GM12878 (cell line): ENCODE data around the gene SLC25A39. TPM values are rescaled to one million over a fixed set of nuclear protein-coding genes. Genes with fewer than 3 reads are reported as not detected.
A peak's percentile ranks its signal among the peaks of the same experiment; 100 is the strongest.

Experiments
- ATAC-seq: fragments of 200-7000 bp; cut with Tn5 transposase; 3 replicates; pipeline ENCODE4 v1.9.1; 2020; ENCODE audit warnings: mild to moderate bottlenecking, moderate library complexity
- BruUV-seq: library from RNA; stranded (reverse); fragments of 400-500 nt; replicated peaks from 2 replicates; lab custom pipeline; 2021; lab: Mats Ljungman, UMichigan
- CTCF ChIA-PET: fragments of 300-600 bp; sonication (Branson Sonifier 250); formaldehyde crosslinking; extraction: SDS; loops from one replicate; lab custom pipeline; 2021; ENCODE audit warnings: inconsistent platforms; lab: Yijun Ruan, JAX
- POLR2A ChIA-PET: fragments of 350-600 bp; formaldehyde crosslinking; extraction: SDS; loops from one replicate; lab custom pipeline; 2021; ENCODE audit warnings: inconsistent platforms; lab: Charles Lee
- RAD21 ChIA-PET: fragments of 300-600 bp; sonication (Branson Sonifier 250); formaldehyde crosslinking; loops from one replicate; lab custom pipeline; 2023; ENCODE audit warnings: antibody characterized with exemption; ENCODE audit not compliant: unreplicated experiment; lab: Charles Lee
- SMC1A ChIA-PET: fragments of 300-600 bp; sonication (Branson Sonifier 250); formaldehyde crosslinking; loops from one replicate; lab custom pipeline; 2023; ENCODE audit not compliant: unreplicated experiment, uncharacterized antibody; lab: Charles Lee
- DNase-seq: peaks from one replicate; pipeline ENCODE4 v3.0.0-alpha.2; 2011; ENCODE audit warnings: low read depth, low spot score
- FAIRE-seq: peaks from 3 replicates; lab custom pipeline; 2011; peaks lifted over from hg19 to GRCh38; lab: Jason Lieb, UNC
- H2AFZ ChIP-seq: 2 replicates; pipeline ENCODE4 v1.6.0; 2011; ENCODE audit warnings: low read depth, low read length, control low read depth; ENCODE audit not compliant: control insufficient read depth
- H3K27ac ChIP-seq: 2 replicates; pipeline ENCODE4 v1.5.1; 2011; ENCODE audit warnings: control low read depth; ENCODE audit not compliant: control insufficient read depth, insufficient read depth
- H3K27me3 ChIP-seq, 2 experiments: replicated peaks in 1 of 2; 2 replicates each; pipeline versions ENCODE4 v1.6.0 to v1.6.1; 2011; ENCODE audit warnings: low read length in 1 of 2; ENCODE audit not compliant: control insufficient read depth in 2 of 2, insufficient read depth in 2 of 2
- H3K36me3 ChIP-seq, 2 experiments: 2 replicates each; pipeline ENCODE4 v1.5.1; 2011; ENCODE audit warnings: low read length in 1 of 2; ENCODE audit not compliant: control insufficient read depth in 2 of 2, insufficient read depth in 2 of 2
- H3K4me1 ChIP-seq: 2 replicates; pipeline ENCODE4 v1.6.1; 2011; ENCODE audit warnings: mild to moderate bottlenecking, low read length, moderate library complexity, mixed read lengths; ENCODE audit not compliant: control insufficient read depth, insufficient read depth
- H3K4me2 ChIP-seq: 2 replicates; pipeline ENCODE4 v1.6.0; 2011; ENCODE audit warnings: control low read depth; ENCODE audit not compliant: control insufficient read depth, insufficient read depth
- H3K4me3 ChIP-seq: fragments of 200-600 bp; sonication (generic); 2 replicates; pipeline ENCODE4 v1.5.1; 2016
- H3K79me2 ChIP-seq: 2 replicates; pipeline ENCODE4 v1.6.0; 2011; ENCODE audit warnings: low read length; ENCODE audit not compliant: control insufficient read depth, insufficient read depth
- H3K9ac ChIP-seq: 2 replicates; pipeline ENCODE4 v1.8.0; 2011; ENCODE audit warnings: low read length, control low read depth, mixed read lengths; ENCODE audit not compliant: control insufficient read depth, insufficient read depth
- H3K9me3 ChIP-seq: replicated peaks from 3 replicates; pipeline ENCODE4 v1.5.1; 2011; ENCODE audit warnings: mild to moderate bottlenecking, low read length; ENCODE audit not compliant: control insufficient read depth, insufficient read depth
- H4K20me1 ChIP-seq: 2 replicates; pipeline ENCODE4 v1.6.0; 2011; ENCODE audit not compliant: control insufficient read depth, insufficient read depth
- ATF7 ChIP-seq: fragments of 450-650 bp; IDR thresholded peaks from 2 replicates; pipeline ENCODE4 v1.6.1; 2016; ENCODE audit warnings: low read depth, mild to moderate bottlenecking
- CBX5 ChIP-seq: sonication (generic); IDR thresholded peaks from 2 replicates; pipeline ENCODE4 v1.6.1; 2016; ENCODE audit warnings: low read depth, moderate library complexity, mild to moderate bottlenecking, inconsistent platforms
- CEBPB ChIP-seq, 2 experiments: fragments of 150-350 bp in 1 of 2; IDR thresholded peaks; 2 replicates each; pipeline ENCODE4 v1.6.1; 2012 to 2014; ENCODE audit warnings: low read depth in 2 of 2, low read length in 2 of 2, borderline replicate concordance in 1 of 2, inconsistent platforms in 1 of 2
- CREB1 ChIP-seq: IDR thresholded peaks from 2 replicates; pipeline ENCODE4 v1.6.1; 2012; ENCODE audit warnings: low read depth, mild to moderate bottlenecking, inconsistent platforms
- CREM ChIP-seq: IDR thresholded peaks from 2 replicates; pipeline ENCODE4 v1.6.1; 2014; ENCODE audit warnings: antibody characterized with exemption, low read depth
- POLR2A ChIP-seq: IDR thresholded peaks from 2 replicates; pipeline ENCODE4 v1.6.1; 2011; ENCODE audit warnings: low read depth, mild to moderate bottlenecking, low read length
- RFX5 ChIP-seq: IDR thresholded peaks from 2 replicates; pipeline ENCODE4 v1.6.1; 2011; ENCODE audit warnings: low read depth, low read length, improper control_type of control experiment
- YBX1 ChIP-seq: fragments of 450-650 bp; IDR thresholded peaks from 2 replicates; pipeline ENCODE4 v1.6.1; 2016; ENCODE audit warnings: antibody characterized with exemption
- ZSCAN29 ChIP-seq: fragments of 450-650 bp; IDR thresholded peaks from 2 replicates; pipeline ENCODE4 v1.6.1; 2017; ENCODE audit warnings: mild to moderate bottlenecking, moderate library complexity
- WGBS: methylation state at CpG from one replicate; pipeline ENCODE4 v1.1.6; 2016; ENCODE audit warnings: low lambda C conversion rate; ENCODE audit not compliant: insufficient replicate concordance, insufficient coverage; ENCODE audit errors: missing lambda C conversion rate; 5-methylcytosine and 5-hydroxymethylcytosine counted together
- in situ Hi-C: fragments of 300-500 bp; cut with MboI; formaldehyde crosslinking; loops from 9 replicates; pipeline ENCODE4 v1.14.3; 2018; ENCODE audit warnings: mixed read lengths
- intact Hi-C: fragments of 100-400 bp; cut with micrococcal nuclease; formaldehyde crosslinking; loops from one replicate; pipeline ENCODE4 v1.14.2; 2022; ENCODE audit not compliant: unreplicated experiment
- polyA plus RNA-seq, 11 experiments: library from polyadenylated mRNA; depleted of rRNA in 4 of 11; unstranded in 6 of 11; stranded (reverse) in 5 of 11; fragments of >200 nt; fragmentation: Nextera tagmentation in 4 of 11; fragmentation: Illumina TruSeq in 1 of 11; extraction: Ambion mirVana in 4 of 11; extraction: Trizol in 1 of 11; gene quantifications; 1 replicate in 1 of 11; 2 replicates in 10 of 11; pipeline versions ENCODE4 v1.2.1 to v1.2.3, GENCODE V29; 2011 to 2016; ENCODE audit warnings: inconsistent platforms in 2 of 11, missing spikeins in 2 of 11, low read depth in 1 of 11
- total RNA-seq, 4 experiments: library from RNA; depleted of rRNA in 3 of 4; stranded (reverse); fragments of >200 nt in 3 of 4; fragmentation: Illumina TruSeq in 1 of 4; extraction: Trizol in 1 of 4; gene quantifications; 2 replicates each; pipeline versions ENCODE4 v1.2.1 to v1.2.3, GENCODE V29; 2013 to 2021
- TF ChIP-seq, protein P1 (sequence below): fragments of 450-650 bp; IDR thresholded peaks from 2 replicates; pipeline ENCODE4 v1.6.1; 2017; ENCODE audit warnings: borderline replicate concordance

Gene SLC25A39
- total and polyA plus RNA-seq, 10 of the 15 experiments (the other 5 are each of a cell fraction or from before 2014, with no cell fraction given): 3.5 to 270 (median 150) TPM

DNA sequence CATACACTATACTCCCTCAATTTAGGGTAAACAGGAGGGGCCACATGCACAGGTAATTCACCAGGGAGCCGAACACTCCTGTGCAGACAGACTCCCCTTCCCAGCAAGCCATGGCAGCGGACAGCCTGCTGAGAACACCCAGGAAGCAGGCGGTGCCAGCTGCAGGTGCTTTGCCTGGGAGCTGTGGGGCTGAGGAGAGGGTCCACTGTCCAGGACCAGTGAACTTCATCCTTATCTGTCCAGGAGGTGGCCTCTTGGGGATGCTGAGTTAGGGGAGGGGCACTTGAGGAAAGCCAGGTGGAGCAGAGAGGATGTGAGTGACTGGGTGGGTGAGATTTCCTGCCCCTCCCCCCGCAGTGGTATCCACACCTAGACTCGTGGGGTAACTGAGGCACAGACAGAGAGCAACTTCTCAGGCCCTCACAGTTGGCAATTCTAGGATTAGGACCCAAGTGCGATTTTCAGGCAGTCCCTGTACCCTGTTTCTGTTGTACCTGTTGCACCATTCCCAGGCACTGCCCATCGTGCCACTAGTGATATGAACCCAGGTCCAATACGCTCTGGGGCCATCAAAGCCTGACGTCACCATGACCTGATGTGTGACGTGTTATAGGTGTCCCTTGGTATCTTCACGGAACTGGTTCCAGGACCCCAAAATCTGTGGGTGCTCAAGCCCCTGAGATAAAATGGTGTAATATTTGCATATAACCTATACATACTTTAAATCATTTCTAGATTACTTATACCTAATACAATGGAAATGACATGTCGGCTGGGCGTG lies 21.6 kb upstream of the SLC25A39 start:
- H4K20me1 ChIP-seq: no peaks in the 10 kb centered on the region
- H2AFZ ChIP-seq: no peak overlapping the region; the same call in 1 of the 2 replicates
- ChIA-PET SMC1A (interaction anchor here (1.0 to 3.5 kb wide), 12 partner anchors 11 to 402 kb away, joined by 3 to 29 read pairs (median 4); partner anchors contain the start of genes LSM12 and SLC25A39), CTCF (interaction anchor here (0.8 to 12.5 kb wide), 21 partner anchors 8 to 208 kb away, joined by 3 to 154 read pairs (median 5); partner anchors contain the start of genes FAM171A2, HROB, TMUB2 and UBTF), RAD21 (interaction anchor here (0.6 to 2.7 kb wide), 15 partner anchors 11 to 801 kb away, joined by 3 to 31 read pairs (median 5); partner anchors contain the start of gene TMUB2), POLR2A (interaction anchor here (0.9 to 2.5 kb wide), 10 partner anchors 12 to 160 kb away, joined by 3 to 16 read pairs (median 5); partner anchors contain the start of gene TMUB2)
- peak; percentile 51 for TF ChIP-seq ATF7
- TF ChIP-seq, protein P1, sequence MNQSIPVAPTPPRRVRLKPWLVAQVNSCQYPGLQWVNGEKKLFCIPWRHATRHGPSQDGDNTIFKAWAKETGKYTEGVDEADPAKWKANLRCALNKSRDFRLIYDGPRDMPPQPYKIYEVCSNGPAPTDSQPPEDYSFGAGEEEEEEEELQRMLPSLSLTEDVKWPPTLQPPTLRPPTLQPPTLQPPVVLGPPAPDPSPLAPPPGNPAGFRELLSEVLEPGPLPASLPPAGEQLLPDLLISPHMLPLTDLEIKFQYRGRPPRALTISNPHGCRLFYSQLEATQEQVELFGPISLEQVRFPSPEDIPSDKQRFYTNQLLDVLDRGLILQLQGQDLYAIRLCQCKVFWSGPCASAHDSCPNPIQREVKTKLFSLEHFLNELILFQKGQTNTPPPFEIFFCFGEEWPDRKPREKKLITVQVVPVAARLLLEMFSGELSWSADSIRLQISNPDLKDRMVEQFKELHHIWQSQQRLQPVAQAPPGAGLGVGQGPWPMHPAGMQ: no peak
- TF ChIP-seq CREM: peak; percentile 75; the same call in 1 of the 2 replicates
- TF ChIP-seq ZSCAN29: no peak
- no peak; the same call in 1 of the 2 replicates for TF ChIP-seq POLR2A
- no peak for TF ChIP-seq CBX5
- TF ChIP-seq CREB1: peak; percentile 89
- TF ChIP-seq CEBPB (IDR thresholded peaks at IDR 0.05; ENCODE audit: borderline replicate concordance in 1 of 2, low read depth in 2 of 2, low read length in 2 of 2): no peak
- no peak for TF ChIP-seq YBX1
- no peak for TF ChIP-seq RFX5
- WGBS: 2% methylated on average over 13 of the region's 13 CpGs
- FAIRE-seq (peak; percentile 23), ATAC-seq (no peak), DNase-seq (no peak)
- in situ Hi-C loops: no loop called here
- H3K9ac ChIP-seq: peak overlapping the region; percentile 81
- H3K27ac ChIP-seq: peak overlapping the region; percentile 92
- no TSS peak for BruUV-seq
- peaks cover 34% of the 10 kb centered on the region for H3K79me2 ChIP-seq
- H3K9me3 ChIP-seq: no peaks in the 10 kb centered on the region
- intact Hi-C loops: loop anchor here (5.0 kb wide), 1 partner anchor 144 kb away; no protein-coding TSS in a partner anchor
- peak overlapping the region; percentile 97 for H3K4me2 ChIP-seq
- peaks cover 44% of the 10 kb centered on the region for H3K4me1 ChIP-seq
- no peaks in the 10 kb centered on the region for H3K27me3 ChIP-seq
- peaks cover 10 to 11% of the 10 kb centered on the region in 2 experiments; a peak in 3 of 4 replicates for H3K36me3 ChIP-seq
- peak overlapping the region; percentile 87 for H3K4me3 ChIP-seq
